ENCODE measurements around the gene ADCY2. TPM values are rescaled to one million over a fixed set of nuclear protein-coding genes. Genes with fewer than 3 reads are reported as not detected.

Gene ADCY2
- total RNA-seq, 1 experiment from 2014 or later = 17.3 TPM

DNA sequence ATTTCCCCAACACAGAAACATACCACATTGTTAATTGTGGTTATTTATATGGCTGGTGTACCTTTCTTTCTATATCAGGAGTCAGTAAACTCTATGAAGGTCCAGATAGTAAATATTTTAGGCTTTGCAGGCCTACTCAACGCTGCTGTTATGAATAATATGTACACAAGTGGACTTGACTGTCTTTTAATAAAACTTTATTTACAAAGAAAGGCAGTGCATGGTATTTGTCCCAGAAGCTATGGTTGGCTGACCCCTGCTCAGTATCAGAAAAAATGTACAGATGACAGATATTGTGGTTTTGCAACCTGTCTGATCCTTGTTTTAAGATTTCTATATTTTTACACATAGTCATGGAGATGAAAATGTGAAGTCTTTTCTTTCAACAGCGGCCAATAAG is 478.7 kb downstream of the ADCY2 start:
- H3K4me3 ChIP-seq (ENCODE audit: insufficient read depth, low read depth, low read length) = no peak overlapping the region
- H3K27me3 ChIP-seq (ENCODE audit: control insufficient read depth, insufficient read depth, low read length) = no peaks in the 10 kb centered on the region
- H3K36me3 ChIP-seq (replicated peaks; ENCODE audit: control insufficient read depth, insufficient read depth, low read length) = peaks cover 15% of the 10 kb centered on the region
- no peak for DNase-seq

DNA sequence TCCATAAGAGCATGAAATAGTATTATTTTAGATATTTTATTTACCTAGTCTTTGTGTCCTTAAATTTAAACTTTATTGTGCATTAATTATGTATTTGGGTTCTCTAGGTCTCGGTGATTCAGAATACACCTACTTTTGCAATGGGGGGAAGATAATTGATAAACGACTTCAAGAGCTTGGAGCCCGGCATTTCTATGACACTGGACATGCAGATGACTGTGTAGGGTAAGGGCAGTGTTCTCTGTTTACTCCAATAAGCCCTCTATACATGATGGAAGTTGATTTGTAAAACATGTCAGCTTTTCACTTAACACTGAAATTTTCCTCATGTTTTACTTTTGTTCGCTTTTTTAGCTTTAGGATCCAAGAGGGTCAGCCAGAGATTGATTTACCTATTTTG is 479.2 kb downstream of the ADCY2 start:
- DNase-seq = no peak
- Histone ChIP-seq H3K36me3 (replicated peaks; ENCODE audit: control insufficient read depth, insufficient read depth, low read length) (peaks cover 15% of the 10 kb centered on the region), H3K4me3 (ENCODE audit: insufficient read depth, low read depth, low read length) (no peak overlapping the region), H3K27me3 (ENCODE audit: control insufficient read depth, insufficient read depth, low read length) (no peaks in the 10 kb centered on the region)

DNA sequence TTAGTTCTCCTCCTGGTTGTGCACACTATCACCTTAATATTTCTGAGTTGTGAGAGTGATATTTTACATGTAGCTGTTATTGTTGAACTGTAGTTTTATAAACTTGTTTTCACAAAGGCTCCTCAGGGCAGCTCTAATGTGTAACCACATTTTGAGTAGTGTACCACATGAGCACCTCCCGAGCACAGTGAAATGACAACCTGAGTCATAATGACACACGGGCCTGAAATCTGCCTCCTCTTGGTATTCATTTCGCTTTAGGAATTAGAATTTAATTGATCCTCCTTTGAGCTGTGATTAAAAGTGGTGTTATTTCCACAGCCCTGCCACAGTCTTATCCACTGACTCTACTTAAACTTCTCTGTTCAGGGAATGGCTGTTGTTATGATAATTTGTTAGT is 480.9 kb downstream of the ADCY2 start:
- H3K27me3 ChIP-seq (ENCODE audit: control insufficient read depth, insufficient read depth, low read length) = no peaks in the 10 kb centered on the region
- H3K4me3 ChIP-seq (ENCODE audit: insufficient read depth, low read depth, low read length) = no peak overlapping the region
- H3K36me3 ChIP-seq (replicated peaks; ENCODE audit: control insufficient read depth, insufficient read depth, low read length) = peaks cover 16% of the 10 kb centered on the region
- DNase-seq = no peak

DNA sequence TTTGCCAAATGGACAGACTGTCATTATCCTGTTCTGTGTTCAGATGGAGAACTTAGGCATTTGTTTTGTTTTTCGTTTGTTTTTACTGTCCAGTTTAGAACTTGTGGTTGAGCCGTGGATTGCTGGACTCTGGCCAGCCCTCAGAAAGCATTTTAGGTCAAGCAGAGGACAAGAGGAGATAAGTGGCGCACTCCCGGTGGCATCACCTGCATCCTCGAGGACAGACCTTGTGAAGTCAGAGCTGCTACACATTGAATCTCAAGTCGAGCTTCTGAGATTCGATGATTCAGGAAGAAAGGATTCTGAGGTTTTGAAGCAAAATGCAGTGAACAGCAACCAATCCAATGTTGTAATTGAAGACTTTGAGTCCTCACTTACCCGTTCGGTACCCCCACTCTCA is 481.9 kb downstream of the ADCY2 start:
- DNase-seq = no peak

DNA sequence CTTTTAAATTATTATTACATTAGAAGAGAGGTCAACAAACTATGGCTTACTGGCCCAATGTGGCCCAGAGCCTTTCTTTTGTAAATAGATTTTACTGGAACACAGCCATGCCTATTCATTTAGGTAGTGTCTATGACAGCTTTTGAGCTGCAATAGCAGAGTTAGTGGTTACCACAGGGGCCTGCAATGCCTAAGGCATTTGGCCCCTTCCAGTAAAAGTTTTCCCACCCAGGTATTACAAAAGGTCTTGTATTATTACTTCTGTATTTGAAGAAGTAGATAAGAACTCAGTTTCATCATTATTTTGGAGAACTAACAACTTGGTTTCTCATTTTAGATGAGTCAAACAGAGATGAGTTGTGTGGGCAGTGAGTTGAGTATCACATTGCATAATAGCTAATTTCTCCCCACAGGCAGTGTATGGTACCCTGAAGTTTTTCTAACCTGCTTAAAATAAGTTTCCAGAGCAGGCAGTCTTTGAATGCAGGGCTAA is 482.5 kb downstream of the ADCY2 start:
- Histone ChIP-seq H3K4me3 (ENCODE audit: insufficient read depth, low read depth, low read length) (no peak overlapping the region), H3K36me3 (replicated peaks; ENCODE audit: control insufficient read depth, insufficient read depth, low read length) (peaks cover 26% of the 10 kb centered on the region), H3K27me3 (ENCODE audit: control insufficient read depth, insufficient read depth, low read length) (no peaks in the 10 kb centered on the region)
- DNase-seq = no peak

More for the DNA sequence above, 481.9 kb downstream of the ADCY2 start:
- H3K4me3 ChIP-seq (ENCODE audit: insufficient read depth, low read depth, low read length) = no peak overlapping the region
- H3K36me3 ChIP-seq (replicated peaks; ENCODE audit: control insufficient read depth, insufficient read depth, low read length) = peaks cover 22% of the 10 kb centered on the region
- H3K27me3 ChIP-seq (ENCODE audit: control insufficient read depth, insufficient read depth, low read length) = no peaks in the 10 kb centered on the region
